Stimulated activated CD4-positive, alpha-beta T cell treated with anti-CD3 and anti-CD28 coated beads, TNF-alpha, amount 100 ng/mL, for 4 hours (primary cell): ENCODE data around the gene BZW2.
"Not testable (repeated sequence)": the region's sequence is repeated elsewhere in the genome, so short reads cannot be mapped to it uniquely, and the experiment has no call there.

Experiments used
- DNase-seq, 3 experiments: peaks; one replicate each; pipeline ENCODE4 v3.0.0-alpha.2; 2020; ENCODE audit warnings: low read depth in 3 of 3

Gene BZW2

GRCh38 chr7:16670021-16670420, 24.0 kb downstream of the BZW2 start:
- DNase-seq = no peak

- DNase-seq = no peak
These were observed 24.9 kb downstream of the BZW2 start for GRCh38 chr7:16670731-16671344.

GRCh38 chr7:16671811-16672210, 25.8 kb downstream of the BZW2 start:
- no peak for DNase-seq

GRCh38 chr7:16675277-16675676, 29.3 kb downstream of the BZW2 start:
- DNase-seq = no peak

GRCh38 chr7:16677978-16678494, 32.1 kb downstream of the BZW2 start:
- DNase-seq = no peak

- not testable (repeated sequence) for DNase-seq
These were observed 32.9 kb downstream of the BZW2 start for GRCh38 chr7:16678645-16679566.

GRCh38 chr7:16684935-16685334, 39.0 kb downstream of the BZW2 start:
- no peak for DNase-seq

GRCh38 chr7:16685535-16685934, 39.6 kb downstream of the BZW2 start:
- DNase-seq = no peak

- no peak for DNase-seq
These were observed 42.3 kb downstream of the BZW2 start for GRCh38 chr7:16688249-16688648.

GRCh38 chr7:16691241-16691640, 45.3 kb downstream of the BZW2 start:
- no peak for DNase-seq

- no peak for DNase-seq
These were observed 47.8 kb downstream of the BZW2 start for GRCh38 chr7:16693601-16694318.

- DNase-seq = no peak
These were observed 48.8 kb downstream of the BZW2 start for GRCh38 chr7:16694806-16695205.

- DNase-seq = no peak
These were observed 49.7 kb downstream of the BZW2 start for GRCh38 chr7:16695621-16696237.

GRCh38 chr7:16697507-16698199, 51.7 kb downstream of the BZW2 start:
- DNase-seq = no peak

GRCh38 chr7:16698200-16698905, 52.4 kb downstream of the BZW2 start:
- DNase-seq = no peak

GRCh38 chr7:16702441-16702840, 56.5 kb downstream of the BZW2 start:
- DNase-seq = no peak

- DNase-seq = no peak
These were observed 62.5 kb downstream of the BZW2 start for GRCh38 chr7:16708511-16708910.

GRCh38 chr7:16708980-16709379, 63.0 kb downstream of the BZW2 start:
- no peak for DNase-seq

GRCh38 chr7:16710651-16711050, 64.7 kb downstream of the BZW2 start:
- DNase-seq = no peak

GRCh38 chr7:16711730-16712129, 65.7 kb downstream of the BZW2 start:
- no peak for DNase-seq

- DNase-seq = no peak
These were observed 66.9 kb downstream of the BZW2 start for GRCh38 chr7:16712916-16713315.
